ENCODE results near the gene LDLRAD3.
A peak's percentile ranks its signal among the peaks of the same experiment; 100 is the strongest.
"Not testable (repeated sequence)": the region's sequence is repeated elsewhere in the genome, so short reads cannot be mapped to it uniquely, and the experiment has no call there.

LDLRAD3 gene, protein sequence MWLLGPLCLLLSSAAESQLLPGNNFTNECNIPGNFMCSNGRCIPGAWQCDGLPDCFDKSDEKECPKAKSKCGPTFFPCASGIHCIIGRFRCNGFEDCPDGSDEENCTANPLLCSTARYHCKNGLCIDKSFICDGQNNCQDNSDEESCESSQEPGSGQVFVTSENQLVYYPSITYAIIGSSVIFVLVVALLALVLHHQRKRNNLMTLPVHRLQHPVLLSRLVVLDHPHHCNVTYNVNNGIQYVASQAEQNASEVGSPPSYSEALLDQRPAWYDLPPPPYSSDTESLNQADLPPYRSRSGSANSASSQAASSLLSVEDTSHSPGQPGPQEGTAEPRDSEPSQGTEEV

GRCh38 chr11:35943713-35944502, at the start of gene LDLRAD3:
Gene LDLRAD3 (plus strand): TSS chr11:35944062. CDS start chr11:35944099, 37 bp downstream.
- Mint-ChIP-seq H3K36me3 (no peaks in the 10 kb centered on the region), H3K9me3 (no peaks in the 10 kb centered on the region), H3K27ac (no peak within 1 kb of the TSS), H3K4me1 (peaks cover 6% of the 10 kb centered on the region), H3K4me3 (peak within 1 kb of the TSS; percentile 73)
- peak; percentile 76 for ATAC-seq
- DNase-seq (ENCODE audit: low spot score in 2 of 2): peak; percentile 11 to 50

DNA sequence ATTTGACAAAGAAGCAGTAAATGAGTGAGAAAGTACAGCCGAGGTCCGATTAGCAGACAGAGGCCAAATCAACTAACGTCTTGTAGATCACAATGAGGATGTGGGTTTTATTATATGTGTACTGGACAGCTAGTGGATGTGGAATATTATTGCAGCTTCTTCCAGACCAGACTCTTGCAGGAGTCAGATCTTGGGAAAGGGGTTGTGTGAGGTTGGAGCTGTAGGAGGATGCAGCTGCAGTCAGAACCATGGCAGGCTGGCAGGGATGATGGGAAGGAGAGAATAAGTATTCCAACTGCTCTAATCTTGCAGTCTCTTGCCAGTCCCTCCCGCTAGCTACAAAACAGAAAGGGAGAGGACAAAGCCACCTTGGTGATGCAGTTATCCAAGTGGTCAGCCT, 46.8 kb upstream of the LDLRAD3 start:
- no peak for ATAC-seq
- no peak for DNase-seq (ENCODE audit: low spot score in 2 of 2)
- Mint-ChIP-seq H3K4me3 (no peak overlapping the region), H3K9me3 (peaks cover 3% of the 10 kb centered on the region), H3K36me3 (no peaks in the 10 kb centered on the region), H3K4me1 (no peaks in the 10 kb centered on the region), H3K27ac (no peak overlapping the region)

- H3K36me3 Mint-ChIP-seq: no peaks in the 10 kb centered on the region
- no peak overlapping the region for H3K27ac Mint-ChIP-seq
- no peak overlapping the region for H3K4me3 Mint-ChIP-seq
- H3K4me1 Mint-ChIP-seq: no peaks in the 10 kb centered on the region
- H3K9me3 Mint-ChIP-seq: peaks cover 6% of the 10 kb centered on the region
- ATAC-seq (no peak), DNase-seq (ENCODE audit: low spot score in 2 of 2) (no peak)
These were observed 40.9 kb upstream of the LDLRAD3 start for GRCh38 chr11:35902961-35903360.

DNA sequence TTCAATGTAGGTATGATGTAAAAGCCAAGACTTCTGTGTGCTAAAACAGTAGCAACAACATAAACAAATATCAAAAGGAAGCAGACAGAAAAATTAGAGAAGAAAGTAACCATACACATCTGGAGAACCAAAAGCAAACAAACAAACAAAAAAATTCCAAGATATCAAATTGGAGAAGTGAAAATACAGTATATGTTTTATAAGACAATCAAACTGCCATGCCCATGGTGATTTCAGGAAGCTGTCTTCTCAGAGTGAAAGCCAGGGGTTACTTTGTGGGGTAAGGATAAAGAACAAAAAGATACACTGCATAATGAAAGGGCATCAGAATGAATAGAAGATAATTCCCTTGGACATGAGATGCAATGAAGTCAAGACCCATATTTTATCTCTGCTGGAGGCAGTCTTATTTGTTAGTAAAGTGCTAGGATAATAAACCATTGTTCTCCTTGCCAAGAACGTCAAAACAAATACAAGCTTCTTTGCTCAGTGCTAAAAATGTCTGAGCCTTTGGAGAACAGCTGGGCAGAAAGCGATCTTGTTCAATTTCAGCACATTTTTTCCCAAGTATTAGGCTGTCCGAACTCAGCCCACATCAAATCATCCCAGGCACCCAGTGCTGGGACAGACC, 38.1 kb upstream of the LDLRAD3 start:
- H3K4me1 Mint-ChIP-seq: no peaks in the 10 kb centered on the region
- no peak overlapping the region for H3K27ac Mint-ChIP-seq
- DNase-seq (ENCODE audit: low spot score in 2 of 2): no peak
- H3K4me3 Mint-ChIP-seq: no peak overlapping the region
- no peak for ATAC-seq
- H3K9me3 Mint-ChIP-seq: peaks cover 6% of the 10 kb centered on the region
- H3K36me3 Mint-ChIP-seq: no peaks in the 10 kb centered on the region

DNA sequence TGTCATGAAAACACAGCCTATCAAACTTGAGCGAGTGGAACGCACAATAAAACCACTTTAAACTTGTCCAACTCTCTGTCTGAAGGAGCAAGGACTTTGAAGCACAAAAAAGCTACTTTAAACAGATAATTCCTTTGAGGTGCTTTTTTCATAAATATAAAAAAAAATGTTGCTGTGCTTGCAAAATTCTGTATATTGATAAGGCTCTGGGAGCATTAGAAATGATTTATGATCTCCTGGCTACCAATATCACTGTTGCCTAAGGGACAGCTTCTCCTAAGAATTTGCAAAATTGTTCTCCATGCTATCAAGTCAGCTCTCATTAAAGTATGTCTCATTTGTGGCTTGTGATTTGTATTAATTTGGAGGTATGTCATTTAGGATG, 37.6 kb upstream of the LDLRAD3 start:
- no peaks in the 10 kb centered on the region for H3K36me3 Mint-ChIP-seq
- no peak overlapping the region for H3K27ac Mint-ChIP-seq
- no peak for DNase-seq (ENCODE audit: low spot score in 2 of 2)
- no peaks in the 10 kb centered on the region for H3K4me1 Mint-ChIP-seq
- peaks cover 6% of the 10 kb centered on the region for H3K9me3 Mint-ChIP-seq
- ATAC-seq: no peak
- no peak overlapping the region for H3K4me3 Mint-ChIP-seq

DNA sequence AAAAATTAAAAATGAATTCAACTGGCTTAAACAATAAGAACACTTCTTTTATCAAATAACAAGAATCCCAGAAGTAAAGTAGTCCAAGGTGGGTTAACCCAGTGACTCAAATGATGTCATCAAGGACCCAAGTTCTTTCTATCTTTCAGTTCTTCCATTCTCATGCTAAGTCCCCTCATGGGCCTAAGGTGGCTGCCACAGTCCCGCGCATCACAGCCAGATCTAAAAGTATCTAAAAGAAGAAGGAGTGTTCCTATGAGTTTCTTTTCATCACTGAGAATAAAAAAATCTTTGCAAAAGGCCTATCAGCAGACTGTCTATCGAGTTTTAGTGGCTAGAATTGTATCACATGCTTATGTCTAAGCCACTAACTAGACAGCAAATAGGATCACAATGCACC, 37.2 kb upstream of the LDLRAD3 start:
- H3K4me3 Mint-ChIP-seq: no peak overlapping the region
- H3K4me1 Mint-ChIP-seq: no peaks in the 10 kb centered on the region
- DNase-seq (ENCODE audit: low spot score in 2 of 2) (no peak), ATAC-seq (no peak)
- H3K36me3 Mint-ChIP-seq: no peaks in the 10 kb centered on the region
- no peak overlapping the region for H3K27ac Mint-ChIP-seq
- peaks cover 6% of the 10 kb centered on the region for H3K9me3 Mint-ChIP-seq

GRCh38 chr11:35907648-35908431, 36.0 kb upstream of the LDLRAD3 start:
- H3K4me3 Mint-ChIP-seq: no peak overlapping the region
- DNase-seq (ENCODE audit: low spot score in 2 of 2) (no peak), ATAC-seq (peak; percentile 39)
- no peak overlapping the region for H3K27ac Mint-ChIP-seq
- H3K36me3 Mint-ChIP-seq: no peaks in the 10 kb centered on the region
- H3K4me1 Mint-ChIP-seq: no peaks in the 10 kb centered on the region
- H3K9me3 Mint-ChIP-seq: peaks cover 2% of the 10 kb centered on the region

DNA sequence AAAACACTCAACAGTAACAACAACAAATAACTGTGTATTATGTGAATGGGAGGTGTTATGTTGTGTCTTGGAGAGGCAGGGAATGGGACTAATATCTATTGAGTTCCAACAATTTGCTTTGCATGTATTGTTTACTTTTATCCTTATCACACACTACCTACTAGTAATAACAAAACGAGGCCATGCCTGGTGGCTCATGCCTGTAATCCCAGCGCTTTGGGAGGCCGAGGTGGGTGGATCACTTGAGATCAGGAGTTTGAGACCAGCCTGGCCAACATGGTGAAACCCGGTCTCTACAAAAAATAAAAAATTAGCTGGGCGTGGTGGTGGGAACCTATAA, 35.5 kb upstream of the LDLRAD3 start:
- H3K9me3 Mint-ChIP-seq; H3K4me3 Mint-ChIP-seq; H3K36me3 Mint-ChIP-seq; H3K27ac Mint-ChIP-seq; H3K4me1 Mint-ChIP-seq; ATAC-seq; DNase-seq (ENCODE audit: low spot score in 2 of 2): not testable (repeated sequence)

GRCh38 chr11:35909511-35910265, 34.2 kb upstream of the LDLRAD3 start:
- Mint-ChIP-seq H3K36me3 (no peaks in the 10 kb centered on the region), H3K27ac (no peak overlapping the region), H3K4me3 (no peak overlapping the region), H3K4me1 (no peaks in the 10 kb centered on the region), H3K9me3 (no peaks in the 10 kb centered on the region)
- DNase-seq (ENCODE audit: low spot score in 2 of 2) (no peak), ATAC-seq (no peak)

DNA sequence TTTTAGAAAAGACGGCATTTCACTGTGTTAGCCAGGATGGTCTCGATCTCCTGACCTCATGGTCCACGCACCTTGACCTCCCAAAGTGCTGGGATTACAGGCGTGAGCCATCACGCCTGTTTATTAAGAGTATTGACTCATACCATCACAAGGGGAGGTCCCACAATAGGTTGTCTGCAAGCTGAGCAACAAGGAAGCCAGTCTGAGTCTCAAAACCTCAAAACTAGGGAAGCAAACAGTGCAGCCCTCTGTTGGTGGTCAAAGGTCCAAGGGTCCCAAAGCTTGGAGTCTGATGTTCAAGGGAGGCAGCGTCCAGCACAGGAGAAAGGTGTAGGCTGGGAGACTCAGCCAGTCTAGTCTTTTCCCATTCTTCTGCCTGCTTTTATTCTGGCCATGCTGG, 32.8 kb upstream of the LDLRAD3 start:
- Mint-ChIP-seq H3K9me3 (no peaks in the 10 kb centered on the region), H3K4me1 (no peaks in the 10 kb centered on the region), H3K4me3 (no peak overlapping the region), H3K36me3 (no peaks in the 10 kb centered on the region), H3K27ac (no peak overlapping the region)
- DNase-seq (ENCODE audit: low spot score in 2 of 2): no peak
- ATAC-seq: no peak

DNA sequence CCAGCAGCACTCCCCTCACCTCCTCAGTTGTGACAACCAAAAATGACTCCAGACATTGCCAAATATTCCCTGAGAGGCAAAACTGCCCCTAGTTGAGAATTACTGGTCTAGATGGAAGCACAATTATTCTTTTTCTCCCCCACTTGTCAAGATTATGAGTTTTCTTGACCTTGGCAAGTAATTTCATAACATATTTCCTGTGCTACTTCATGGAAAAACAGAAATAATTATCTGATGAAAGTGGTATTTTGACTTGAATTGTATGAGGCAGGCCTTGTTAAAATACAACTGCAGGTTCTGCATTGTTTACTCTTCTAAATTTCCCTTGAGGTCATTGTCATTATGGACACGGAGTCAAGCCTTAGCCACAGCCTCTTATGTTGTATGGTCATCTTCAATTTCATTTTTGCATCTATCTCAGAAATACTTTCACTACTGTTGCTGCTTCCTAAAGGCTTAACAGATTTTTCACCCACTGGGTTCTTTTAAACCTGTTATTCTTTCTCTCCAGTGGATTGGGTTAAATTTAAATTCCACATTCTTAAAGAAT, 32.2 kb upstream of the LDLRAD3 start:
- Mint-ChIP-seq H3K4me3 (no peak overlapping the region), H3K27ac (no peak overlapping the region), H3K36me3 (no peaks in the 10 kb centered on the region), H3K4me1 (no peaks in the 10 kb centered on the region), H3K9me3 (no peaks in the 10 kb centered on the region)
- DNase-seq (ENCODE audit: low spot score in 2 of 2): no peak
- ATAC-seq: no peak

GRCh38 chr11:35912436-35912835, 31.4 kb upstream of the LDLRAD3 start:
- not testable (repeated sequence) for H3K4me1 Mint-ChIP-seq; DNase-seq (ENCODE audit: low spot score in 2 of 2); H3K4me3 Mint-ChIP-seq; H3K9me3 Mint-ChIP-seq; H3K36me3 Mint-ChIP-seq; ATAC-seq; H3K27ac Mint-ChIP-seq

DNA sequence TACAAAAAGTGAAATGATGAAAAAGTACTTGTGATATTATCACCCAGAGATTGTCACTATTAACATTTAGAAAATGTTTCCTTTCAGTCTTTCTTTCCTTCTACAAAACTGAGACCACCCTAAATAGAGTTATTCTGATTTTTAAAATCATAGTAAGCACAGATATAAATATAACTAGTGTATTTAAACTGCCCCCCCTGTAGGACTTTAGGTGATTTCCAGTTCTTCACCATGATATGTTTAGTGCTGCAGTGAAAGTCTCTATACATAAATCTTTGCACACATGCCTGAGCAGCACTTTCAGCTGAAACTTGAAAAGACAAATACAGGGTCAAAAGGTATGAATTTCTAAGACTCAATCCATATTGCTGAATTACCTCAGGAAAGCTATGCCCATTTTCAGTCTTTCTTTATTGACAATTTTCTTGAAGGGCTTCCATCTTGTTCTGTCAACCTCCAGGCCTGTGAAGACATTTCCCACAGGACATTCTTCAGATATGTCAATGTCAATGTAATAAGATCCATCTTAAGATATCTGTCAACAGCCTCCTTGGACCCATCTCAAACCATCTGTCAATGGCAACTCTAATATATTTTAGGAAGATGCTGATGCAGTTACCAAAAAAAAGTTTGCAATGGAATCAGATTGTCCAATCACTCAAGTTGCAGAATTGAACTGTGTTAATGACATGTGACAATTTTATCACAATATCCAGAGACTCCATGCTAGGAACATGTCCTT, 30.8 kb upstream of the LDLRAD3 start:
- ATAC-seq (no peak), DNase-seq (ENCODE audit: low spot score in 2 of 2) (no peak)
- no peak overlapping the region for H3K4me3 Mint-ChIP-seq
- H3K36me3 Mint-ChIP-seq: no peaks in the 10 kb centered on the region
- no peaks in the 10 kb centered on the region for H3K9me3 Mint-ChIP-seq
- no peak overlapping the region for H3K27ac Mint-ChIP-seq
- H3K4me1 Mint-ChIP-seq: no peaks in the 10 kb centered on the region

DNA sequence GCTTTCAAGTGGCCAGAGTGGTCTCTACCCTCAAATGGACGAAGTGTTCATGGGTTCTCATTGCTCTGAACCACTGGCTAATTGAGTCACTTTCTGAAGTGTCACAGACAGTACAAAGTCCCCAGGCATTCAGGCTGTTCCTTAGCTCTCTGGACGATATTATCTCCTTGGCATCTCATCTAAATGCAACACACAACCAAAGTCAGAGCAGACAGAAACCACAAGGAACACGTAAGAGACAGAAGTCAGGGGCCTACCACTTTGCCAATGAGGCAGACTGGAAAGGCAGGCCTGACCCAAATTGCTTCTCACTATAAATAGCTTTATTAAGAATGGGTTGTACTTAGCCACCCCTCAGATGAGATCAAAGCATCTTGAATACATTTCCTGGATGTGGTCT, 29.0 kb upstream of the LDLRAD3 start:
- Mint-ChIP-seq H3K27ac (no peak overlapping the region), H3K9me3 (no peaks in the 10 kb centered on the region), H3K4me3 (no peak overlapping the region), H3K4me1 (no peaks in the 10 kb centered on the region), H3K36me3 (no peaks in the 10 kb centered on the region)
- ATAC-seq: no peak
- DNase-seq (ENCODE audit: low spot score in 2 of 2): no peak

Data from stimulated activated effector memory CD8-positive, alpha-beta T cell treated with anti-CD3 and anti-CD28 coated beads, Interleukin-12 subunit alpha, Interleukin-12 subunit beta, amount 100 ng/mL, for 72 hours (primary cell).